Ovary (tissue), 3 donors: Measurements from ENCODE around the gene FSD1.

ENCODE experiments used
- EP300 ChIP-seq: sonication (generic); formaldehyde crosslinking; IDR thresholded peaks from one replicate; pipeline ENCODE4 v1.6.1; 2017; ENCODE audit warnings: antibody characterized with exemption
- POLR2A ChIP-seq: fragments of 450-650 bp; IDR thresholded peaks from one replicate; pipeline ENCODE4 v1.6.1; 2017; ENCODE audit warnings: antibody characterized with exemption, mild to moderate bottlenecking, moderate library complexity
- TF ChIP-seq, protein P1 (sequence below), 3 donors: fragments of 450-650 bp in 2 of 3; fragments of 200-600 bp in 1 of 3; IDR thresholded peaks; one replicate each; pipeline versions ENCODE4 v1.5.1 to v1.8.0; 2016 to 2022; ENCODE audit warnings: antibody characterized with exemption in 3 of 3, mild to moderate bottlenecking in 1 of 3
- donor health status: DM: no; HTN: no; CAD: no.

DNA sequence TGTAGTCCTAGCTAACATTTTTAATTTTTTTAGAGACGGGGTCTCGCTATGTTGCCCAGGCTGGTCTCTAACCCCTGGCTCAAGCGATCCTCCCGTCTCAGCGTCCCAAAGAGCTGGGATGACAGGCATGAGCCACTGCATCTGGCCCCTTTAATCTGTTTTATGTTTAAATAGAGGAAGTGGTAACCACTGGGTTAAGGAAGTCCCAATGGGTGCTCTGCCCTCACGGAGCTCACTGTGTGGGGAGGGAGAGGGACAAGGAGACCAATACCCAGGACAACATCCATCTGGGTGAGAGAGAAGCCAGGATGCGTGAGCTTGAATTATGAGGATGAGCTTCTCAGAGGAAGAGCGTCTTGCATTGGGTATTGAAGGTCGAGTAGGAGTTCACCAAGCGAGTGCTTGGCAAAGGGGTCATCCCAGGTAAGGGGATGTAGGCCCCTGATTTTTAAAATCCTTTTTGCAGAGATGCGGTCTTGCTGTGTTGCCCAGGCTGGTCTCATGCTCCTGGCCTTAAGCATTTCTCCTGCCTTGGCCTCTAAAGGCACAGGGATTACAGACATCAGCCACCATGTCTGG lies 43.7 kb upstream of the FSD1 start:
- TF ChIP-seq, protein P1, sequence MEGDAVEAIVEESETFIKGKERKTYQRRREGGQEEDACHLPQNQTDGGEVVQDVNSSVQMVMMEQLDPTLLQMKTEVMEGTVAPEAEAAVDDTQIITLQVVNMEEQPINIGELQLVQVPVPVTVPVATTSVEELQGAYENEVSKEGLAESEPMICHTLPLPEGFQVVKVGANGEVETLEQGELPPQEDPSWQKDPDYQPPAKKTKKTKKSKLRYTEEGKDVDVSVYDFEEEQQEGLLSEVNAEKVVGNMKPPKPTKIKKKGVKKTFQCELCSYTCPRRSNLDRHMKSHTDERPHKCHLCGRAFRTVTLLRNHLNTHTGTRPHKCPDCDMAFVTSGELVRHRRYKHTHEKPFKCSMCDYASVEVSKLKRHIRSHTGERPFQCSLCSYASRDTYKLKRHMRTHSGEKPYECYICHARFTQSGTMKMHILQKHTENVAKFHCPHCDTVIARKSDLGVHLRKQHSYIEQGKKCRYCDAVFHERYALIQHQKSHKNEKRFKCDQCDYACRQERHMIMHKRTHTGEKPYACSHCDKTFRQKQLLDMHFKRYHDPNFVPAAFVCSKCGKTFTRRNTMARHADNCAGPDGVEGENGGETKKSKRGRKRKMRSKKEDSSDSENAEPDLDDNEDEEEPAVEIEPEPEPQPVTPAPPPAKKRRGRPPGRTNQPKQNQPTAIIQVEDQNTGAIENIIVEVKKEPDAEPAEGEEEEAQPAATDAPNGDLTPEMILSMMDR (IDR thresholded peaks at IDR 0.05), result no peak
- TF ChIP-seq EP300 (no peak), POLR2A (no peak)
